Lung microvascular endothelial cell (primary cell): Measurements from ENCODE around the gene LYZL2. TPM values are rescaled to one million over a fixed set of nuclear protein-coding genes. Genes with fewer than 3 reads are reported as not detected.
"Not testable (repeated sequence)": the region's sequence is repeated elsewhere in the genome, so short reads cannot be mapped to it uniquely, and the experiment has no call there.

ENCODE experiments used
- DNase-seq, 2 donors: peaks; one replicate each; pipeline versions ENCODE4 v3.0.0 to v3.0.0-alpha.2; 2010; ENCODE audit warnings: low read depth in 2 of 2
- total RNA-seq: library from RNA; depleted of rRNA; stranded (reverse); fragments of >200 nt; gene quantifications from 2 replicates; pipeline ENCODE4 v1.2.1, GENCODE V29; 2014

LYZL2 gene
- not detected in 2 replicates for total RNA-seq

GRCh38 chr10:30629653-30630052, at the start of gene LYZL2:
Gene LYZL2, minus strand, starts transcription at chr10:30629753. Its CDS starts 2,838 bp downstream, at chr10:30626915.
- DNase-seq, result no peak

GRCh38 chr10:30677616-30678015, 48.1 kb upstream of the LYZL2 start:
- not testable (repeated sequence) for DNase-seq

GRCh38 chr10:30677146-30677545, 47.6 kb upstream of the LYZL2 start:
- not testable (repeated sequence) for DNase-seq

GRCh38 chr10:30675791-30676718, 46.5 kb upstream of the LYZL2 start:
- DNase-seq, result no peak

GRCh38 chr10:30674796-30675195, 45.2 kb upstream of the LYZL2 start:
- DNase-seq, result no peak

GRCh38 chr10:30673262-30673661, 43.7 kb upstream of the LYZL2 start:
- DNase-seq, result not testable (repeated sequence)

- DNase-seq, result not testable (repeated sequence)
Observed at GRCh38 chr10:30672338-30672737, 42.8 kb upstream of the LYZL2 start.

GRCh38 chr10:30671026-30671616, 41.6 kb upstream of the LYZL2 start:
- DNase-seq, result peak; percentile 74 to 79

GRCh38 chr10:30667982-30668381, 38.4 kb upstream of the LYZL2 start:
- not testable (repeated sequence) for DNase-seq

GRCh38 chr10:30663403-30663802, 33.9 kb upstream of the LYZL2 start:
- DNase-seq, result not testable (repeated sequence)

GRCh38 chr10:30662814-30663213, 33.3 kb upstream of the LYZL2 start:
- no peak for DNase-seq

- not testable (repeated sequence) for DNase-seq
Observed at GRCh38 chr10:30660314-30660713, 30.8 kb upstream of the LYZL2 start.

- DNase-seq, result no peak
Observed at GRCh38 chr10:30656233-30656632, 26.7 kb upstream of the LYZL2 start.

- not testable (repeated sequence) for DNase-seq
Observed at GRCh38 chr10:30655001-30655400, 25.4 kb upstream of the LYZL2 start.

- DNase-seq, result peak; percentile 13 to 67
Observed at GRCh38 chr10:30651470-30652397, 22.2 kb upstream of the LYZL2 start.

- no peak for DNase-seq
Observed at GRCh38 chr10:30647089-30647488, 17.5 kb upstream of the LYZL2 start.

- peak; percentile 32 to 40 for DNase-seq
Observed at GRCh38 chr10:30645340-30645827, 15.8 kb upstream of the LYZL2 start.

- peak; percentile 60 to 86 for DNase-seq
Observed at GRCh38 chr10:30644408-30644861, 14.9 kb upstream of the LYZL2 start.

- DNase-seq, result peak in 1 of 2 donors; percentile 73
Observed at GRCh38 chr10:30643557-30644199, 14.1 kb upstream of the LYZL2 start.

GRCh38 chr10:30642856-30643255, 13.3 kb upstream of the LYZL2 start:
- DNase-seq, result not testable (repeated sequence)
